ENCODE results near the gene STXBP1.

DNA sequence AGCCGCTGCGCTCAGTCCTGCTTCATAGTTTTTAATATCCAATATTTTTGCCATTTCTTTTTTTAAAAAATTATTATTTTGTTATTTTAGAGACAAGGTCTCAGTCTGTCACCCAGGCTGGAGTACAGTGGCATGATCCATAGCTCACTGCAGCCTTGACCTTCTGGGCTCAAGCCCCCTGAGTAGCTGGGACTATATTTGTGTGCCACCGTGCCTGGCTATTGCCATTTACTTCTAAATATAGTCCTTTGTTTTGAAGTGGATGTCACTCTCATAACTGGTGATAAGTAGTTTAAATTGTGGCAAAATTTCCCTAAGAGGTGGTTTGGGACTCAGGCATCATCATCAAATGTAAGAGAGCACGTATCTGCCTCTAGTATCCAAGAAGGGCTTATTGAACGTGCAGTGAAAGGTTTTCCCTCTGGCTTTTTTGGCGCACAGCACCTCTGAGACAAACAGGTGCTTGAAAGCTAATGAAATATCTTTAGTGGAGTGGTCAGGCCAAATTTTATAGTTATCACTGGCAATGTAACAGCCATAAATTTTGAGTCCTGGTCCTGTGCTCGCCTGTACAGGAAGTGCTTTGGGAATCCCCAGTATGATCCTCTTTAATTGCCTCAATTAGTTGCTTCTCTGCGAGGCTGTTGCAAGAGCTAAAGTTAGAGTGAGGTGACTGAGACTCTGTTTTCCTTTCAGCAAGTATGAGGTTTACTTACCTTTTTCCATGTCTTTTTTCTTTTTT is 14.8 kb downstream of the STXBP1 start:
- TF ChIP-seq POLR2AphosphoS5 (IDR thresholded peaks at IDR 0.05; ENCODE audit: low read depth) (no peak), EZH2phosphoT487 (IDR thresholded peaks at IDR 0.05; ENCODE audit: unreplicated experiment) (no peak), EZH2 (IDR thresholded peaks at IDR 0.05; ENCODE audit: low read depth, unreplicated experiment) (no peak), CREB1 (CRISPR knock-in tag; IDR thresholded peaks at IDR 0.05; ENCODE audit: low read depth) (no peak), JUNB (IDR thresholded peaks at IDR 0.05; ENCODE audit: unreplicated experiment) (no peak), NANOG (IDR thresholded peaks at IDR 0.05; ENCODE audit: borderline replicate concordance) (no peak)
- TF ChIP-seq, protein P1, sequence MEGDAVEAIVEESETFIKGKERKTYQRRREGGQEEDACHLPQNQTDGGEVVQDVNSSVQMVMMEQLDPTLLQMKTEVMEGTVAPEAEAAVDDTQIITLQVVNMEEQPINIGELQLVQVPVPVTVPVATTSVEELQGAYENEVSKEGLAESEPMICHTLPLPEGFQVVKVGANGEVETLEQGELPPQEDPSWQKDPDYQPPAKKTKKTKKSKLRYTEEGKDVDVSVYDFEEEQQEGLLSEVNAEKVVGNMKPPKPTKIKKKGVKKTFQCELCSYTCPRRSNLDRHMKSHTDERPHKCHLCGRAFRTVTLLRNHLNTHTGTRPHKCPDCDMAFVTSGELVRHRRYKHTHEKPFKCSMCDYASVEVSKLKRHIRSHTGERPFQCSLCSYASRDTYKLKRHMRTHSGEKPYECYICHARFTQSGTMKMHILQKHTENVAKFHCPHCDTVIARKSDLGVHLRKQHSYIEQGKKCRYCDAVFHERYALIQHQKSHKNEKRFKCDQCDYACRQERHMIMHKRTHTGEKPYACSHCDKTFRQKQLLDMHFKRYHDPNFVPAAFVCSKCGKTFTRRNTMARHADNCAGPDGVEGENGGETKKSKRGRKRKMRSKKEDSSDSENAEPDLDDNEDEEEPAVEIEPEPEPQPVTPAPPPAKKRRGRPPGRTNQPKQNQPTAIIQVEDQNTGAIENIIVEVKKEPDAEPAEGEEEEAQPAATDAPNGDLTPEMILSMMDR (conservative IDR thresholded peaks at IDR 0.05; ENCODE audit: low read depth in 2 of 2) = no peak
- TF ChIP-seq, protein P2, sequence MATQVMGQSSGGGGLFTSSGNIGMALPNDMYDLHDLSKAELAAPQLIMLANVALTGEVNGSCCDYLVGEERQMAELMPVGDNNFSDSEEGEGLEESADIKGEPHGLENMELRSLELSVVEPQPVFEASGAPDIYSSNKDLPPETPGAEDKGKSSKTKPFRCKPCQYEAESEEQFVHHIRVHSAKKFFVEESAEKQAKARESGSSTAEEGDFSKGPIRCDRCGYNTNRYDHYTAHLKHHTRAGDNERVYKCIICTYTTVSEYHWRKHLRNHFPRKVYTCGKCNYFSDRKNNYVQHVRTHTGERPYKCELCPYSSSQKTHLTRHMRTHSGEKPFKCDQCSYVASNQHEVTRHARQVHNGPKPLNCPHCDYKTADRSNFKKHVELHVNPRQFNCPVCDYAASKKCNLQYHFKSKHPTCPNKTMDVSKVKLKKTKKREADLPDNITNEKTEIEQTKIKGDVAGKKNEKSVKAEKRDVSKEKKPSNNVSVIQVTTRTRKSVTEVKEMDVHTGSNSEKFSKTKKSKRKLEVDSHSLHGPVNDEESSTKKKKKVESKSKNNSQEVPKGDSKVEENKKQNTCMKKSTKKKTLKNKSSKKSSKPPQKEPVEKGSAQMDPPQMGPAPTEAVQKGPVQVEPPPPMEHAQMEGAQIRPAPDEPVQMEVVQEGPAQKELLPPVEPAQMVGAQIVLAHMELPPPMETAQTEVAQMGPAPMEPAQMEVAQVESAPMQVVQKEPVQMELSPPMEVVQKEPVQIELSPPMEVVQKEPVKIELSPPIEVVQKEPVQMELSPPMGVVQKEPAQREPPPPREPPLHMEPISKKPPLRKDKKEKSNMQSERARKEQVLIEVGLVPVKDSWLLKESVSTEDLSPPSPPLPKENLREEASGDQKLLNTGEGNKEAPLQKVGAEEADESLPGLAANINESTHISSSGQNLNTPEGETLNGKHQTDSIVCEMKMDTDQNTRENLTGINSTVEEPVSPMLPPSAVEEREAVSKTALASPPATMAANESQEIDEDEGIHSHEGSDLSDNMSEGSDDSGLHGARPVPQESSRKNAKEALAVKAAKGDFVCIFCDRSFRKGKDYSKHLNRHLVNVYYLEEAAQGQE (IDR thresholded peaks at IDR 0.05; ENCODE audit: unreplicated experiment) = no peak

Measured in GM23338 (cell line).